CD4-positive, alpha-beta T cell treated with Interleukin-1 beta for 1 hour (primary cell): ENCODE results near the gene NR2C2.
"Not testable (repeated sequence)": the region's sequence is repeated elsewhere in the genome, so short reads cannot be mapped to it uniquely, and the experiment has no call there.

Source experiments
- DNase-seq, 2 donors: peaks; one replicate each; pipeline ENCODE4 v3.0.0-alpha.2; 2020 to 2022

The NR2C2 gene

GRCh38 chr3:14962762-14963161 is 15.4 kb downstream of the NR2C2 start:
- no peak for DNase-seq

DNA sequence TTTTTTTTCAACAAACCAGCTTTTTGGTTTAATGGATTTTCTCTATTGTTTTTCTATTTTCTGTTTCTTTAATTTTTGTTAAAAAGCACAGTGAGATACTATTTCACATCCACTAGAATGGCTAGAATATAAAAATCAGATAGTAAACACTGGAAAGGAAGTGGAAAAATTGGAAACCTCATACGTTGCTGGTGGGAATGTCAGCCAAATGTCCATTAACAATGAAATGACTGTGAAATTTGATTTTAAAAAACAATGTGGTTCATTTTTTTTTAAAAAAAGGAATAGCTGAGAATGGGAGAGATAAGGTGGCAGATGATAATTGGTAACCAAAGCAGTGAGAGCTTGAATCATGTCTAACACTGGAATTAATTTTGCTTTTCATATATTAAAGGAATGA is 19.9 kb downstream of the NR2C2 start:
- DNase-seq: no peak

GRCh38 chr3:14969671-14970070 is 22.3 kb downstream of the NR2C2 start:
- DNase-seq: no peak

DNA sequence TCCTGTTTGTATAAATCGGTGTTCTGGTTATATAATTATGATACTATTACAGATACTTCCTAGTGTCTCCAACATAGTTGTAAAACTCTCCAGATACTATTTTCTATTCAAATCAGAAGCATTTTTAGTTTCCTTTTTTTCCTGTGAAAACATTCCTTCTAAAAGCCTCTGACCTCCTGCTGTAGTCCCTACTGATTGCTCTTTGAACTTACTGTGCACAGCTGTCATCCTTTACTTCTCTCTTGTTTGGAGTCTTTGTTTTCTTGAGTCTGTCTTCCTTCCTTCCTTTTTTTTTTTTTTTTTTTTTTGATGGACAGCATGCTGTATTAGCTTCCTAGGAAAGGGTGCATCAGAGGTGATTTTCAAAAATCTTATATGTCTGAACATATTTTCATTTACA is 28.9 kb downstream of the NR2C2 start:
- DNase-seq: no peak

- DNase-seq: no peak
These were observed 33.3 kb downstream of the NR2C2 start for GRCh38 chr3:14980689-14981088.

DNA sequence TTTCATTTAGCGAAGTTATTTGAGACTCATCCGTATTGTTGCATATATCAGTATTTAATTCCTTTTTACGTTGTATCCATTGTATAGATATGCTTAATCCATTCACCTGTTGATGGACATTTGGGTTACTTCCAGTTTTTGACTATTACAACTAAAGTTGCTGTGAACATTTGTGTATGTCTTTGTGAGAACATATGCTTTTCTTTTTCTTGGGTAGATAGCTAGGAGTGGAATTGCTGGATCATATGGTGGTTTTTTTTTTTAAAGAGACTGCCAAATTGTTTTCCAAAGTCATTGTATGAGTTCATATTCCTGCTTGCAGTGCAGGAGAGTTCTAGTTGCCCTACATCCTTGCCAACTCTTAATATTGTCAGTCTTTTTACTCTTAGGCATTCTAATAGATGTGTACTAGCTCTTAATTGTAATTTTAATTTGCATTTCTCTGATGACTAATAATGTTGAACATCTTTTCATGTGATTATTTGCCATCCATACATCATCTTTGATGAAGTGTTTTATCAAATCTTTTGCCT is 37.3 kb downstream of the NR2C2 start:
- no peak for DNase-seq

DNA sequence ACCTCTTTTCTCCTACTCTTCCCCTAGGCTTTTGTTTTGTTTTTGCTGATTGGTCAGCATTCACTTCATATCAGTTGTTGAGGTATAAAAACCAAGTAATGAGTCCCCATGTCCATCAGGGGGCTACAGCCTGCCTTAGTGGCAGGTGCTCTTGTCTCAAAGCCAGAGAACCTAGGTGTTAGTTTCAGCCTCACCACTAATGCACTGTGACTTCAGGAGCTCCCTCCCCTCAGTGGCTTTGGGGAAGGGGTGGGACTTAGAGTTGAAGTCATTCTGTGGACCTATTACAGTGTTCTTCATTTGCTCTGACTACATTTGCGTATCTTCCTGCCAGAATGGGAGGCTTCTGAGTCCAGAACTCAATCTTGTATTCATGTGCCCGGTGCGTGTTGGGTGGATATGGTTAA is 41.6 kb downstream of the NR2C2 start:
- peak; percentile 18 to 47 for DNase-seq

- DNase-seq: no peak
These were observed 42.8 kb downstream of the NR2C2 start for GRCh38 chr3:14989943-14990779.

DNA sequence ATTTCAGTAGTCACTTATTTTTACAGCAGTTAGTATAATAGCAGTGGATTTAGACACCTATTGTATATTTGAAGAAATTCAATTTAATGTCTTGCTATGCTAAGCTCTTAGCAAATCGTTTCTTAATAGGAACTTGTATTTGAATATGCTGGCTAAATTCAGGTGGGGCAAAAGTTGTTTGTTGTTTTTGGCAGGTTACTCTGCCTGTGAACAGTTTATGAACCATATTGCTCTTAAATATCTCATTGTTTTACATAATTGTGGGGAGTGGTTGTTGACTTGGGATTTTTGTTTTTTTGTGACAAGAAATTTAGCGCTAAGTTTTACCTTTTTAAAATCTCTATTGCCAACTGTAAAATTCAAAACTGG is 43.4 kb downstream of the NR2C2 start:
- DNase-seq: no peak

DNA sequence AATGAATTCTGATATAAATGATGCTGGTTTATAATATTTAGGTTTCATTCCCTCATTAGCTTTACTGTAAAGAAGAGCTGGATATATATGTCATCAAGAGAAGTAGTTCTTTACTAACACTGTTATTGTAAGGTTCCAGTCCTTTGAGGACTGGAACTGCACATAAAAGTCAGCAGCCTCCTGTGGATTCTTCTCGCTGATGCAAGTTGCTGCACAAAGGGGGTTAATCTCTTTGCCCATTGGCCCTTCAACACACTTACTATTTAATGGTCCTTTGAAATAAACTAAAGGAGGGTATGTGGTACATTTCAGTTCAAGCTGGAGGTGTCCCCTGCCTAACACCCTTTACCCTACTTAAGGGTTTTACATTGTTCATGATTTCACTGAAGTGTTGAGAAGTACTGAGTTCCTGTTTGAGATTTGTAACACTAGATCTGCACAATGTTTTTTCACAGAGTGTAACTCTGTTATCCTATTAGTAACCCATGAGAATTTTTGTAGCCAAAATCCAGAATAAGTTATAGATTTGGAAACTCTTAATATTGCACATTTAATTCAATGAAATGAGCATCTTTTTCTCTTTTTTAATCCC is 43.9 kb downstream of the NR2C2 start:
- no peak for DNase-seq

DNA sequence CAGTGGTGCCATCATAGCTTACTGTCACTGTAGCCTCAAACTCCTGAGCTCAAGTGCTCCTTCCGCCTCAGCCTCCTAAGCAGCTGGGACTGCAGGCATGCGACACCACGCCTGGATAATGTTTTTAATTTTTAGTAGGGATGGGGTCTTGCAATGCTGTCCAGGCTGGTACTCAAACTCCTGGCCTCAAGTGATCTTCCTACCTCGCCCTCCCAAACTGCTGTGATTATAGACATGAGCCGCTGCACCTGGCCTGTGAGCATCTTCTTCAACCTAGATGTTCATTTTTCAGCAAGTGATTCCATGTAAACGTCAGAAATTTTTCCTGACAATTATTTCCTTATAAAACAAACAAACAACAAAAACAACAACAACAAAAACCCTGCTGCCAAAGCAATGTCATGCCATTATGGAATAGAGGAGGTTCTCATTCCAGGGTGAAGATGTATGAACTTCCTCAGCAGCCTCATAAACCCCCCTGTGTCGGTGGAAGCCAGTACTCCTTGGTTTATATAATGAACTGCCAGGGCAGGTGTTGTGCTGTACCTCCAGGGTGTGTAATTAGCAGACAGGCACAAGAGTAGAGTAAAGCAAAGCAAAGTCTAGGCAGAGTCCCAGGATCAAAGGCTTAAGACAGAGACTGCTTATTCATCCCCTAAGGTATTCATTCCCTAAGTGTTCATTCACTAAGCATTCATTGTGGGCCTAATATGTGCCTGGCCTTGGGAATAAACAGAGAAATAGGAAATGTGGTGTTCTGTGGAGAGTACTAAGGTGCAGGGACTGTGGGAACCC is 44.6 kb downstream of the NR2C2 start:
- no peak for DNase-seq

GRCh38 chr3:14997941-14998340 is 50.6 kb downstream of the NR2C2 start:
- no peak for DNase-seq

GRCh38 chr3:14999182-14999581 is 51.8 kb downstream of the NR2C2 start:
- not testable (repeated sequence) for DNase-seq

- DNase-seq: no peak
These were observed 60.3 kb downstream of the NR2C2 start for GRCh38 chr3:15007681-15008141.

- DNase-seq: no peak
These were observed 61.8 kb downstream of the NR2C2 start for GRCh38 chr3:15009167-15009566.

- DNase-seq: no peak
These were observed 63.3 kb downstream of the NR2C2 start for GRCh38 chr3:15010664-15011063.

- DNase-seq: no peak
These were observed 63.8 kb downstream of the NR2C2 start for GRCh38 chr3:15011174-15011573.

- DNase-seq: no peak
These were observed 67.4 kb downstream of the NR2C2 start for GRCh38 chr3:15014606-15015328.

DNA sequence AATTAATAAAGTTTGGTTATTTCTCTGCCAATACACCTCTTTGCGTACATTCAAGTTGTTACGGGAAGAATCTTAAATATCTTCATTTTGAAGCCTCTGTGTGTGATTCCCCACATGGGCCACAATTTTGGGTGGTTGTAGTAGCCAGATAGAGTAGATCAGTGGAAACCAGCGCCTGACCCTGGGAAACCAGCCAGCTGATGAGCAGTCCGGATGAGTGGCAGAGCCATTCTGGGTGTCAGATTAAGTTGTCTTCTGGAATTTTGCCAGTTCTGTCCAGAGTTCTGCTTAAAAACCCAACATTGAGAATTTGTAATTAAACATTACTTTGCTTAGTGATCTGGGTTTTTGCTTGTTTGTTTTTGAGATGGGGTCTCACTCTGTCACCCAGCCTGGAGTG is 68.1 kb downstream of the NR2C2 start:
- no peak for DNase-seq

DNA sequence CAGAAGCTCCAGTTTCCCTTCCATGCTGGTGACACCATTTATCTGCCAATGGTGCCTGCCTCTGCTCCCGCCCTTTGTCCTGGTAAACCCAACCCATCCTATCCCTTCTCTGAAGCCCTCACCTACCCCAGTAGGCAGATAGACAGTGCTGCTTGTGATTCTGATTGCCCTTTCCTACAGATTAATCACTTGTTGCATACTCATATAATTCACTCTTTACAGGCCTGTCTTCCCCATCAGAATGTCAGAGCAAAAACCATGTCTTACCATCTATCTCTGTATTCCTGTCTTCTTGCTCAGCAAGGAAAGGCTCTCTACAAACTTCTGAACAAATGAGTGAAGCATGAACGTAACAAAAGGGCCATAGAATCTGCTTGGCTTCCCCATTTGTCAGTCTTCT is 69.8 kb downstream of the NR2C2 start:
- no peak for DNase-seq

- no peak for DNase-seq
These were observed 75.9 kb downstream of the NR2C2 start for GRCh38 chr3:15023249-15023648.

DNA sequence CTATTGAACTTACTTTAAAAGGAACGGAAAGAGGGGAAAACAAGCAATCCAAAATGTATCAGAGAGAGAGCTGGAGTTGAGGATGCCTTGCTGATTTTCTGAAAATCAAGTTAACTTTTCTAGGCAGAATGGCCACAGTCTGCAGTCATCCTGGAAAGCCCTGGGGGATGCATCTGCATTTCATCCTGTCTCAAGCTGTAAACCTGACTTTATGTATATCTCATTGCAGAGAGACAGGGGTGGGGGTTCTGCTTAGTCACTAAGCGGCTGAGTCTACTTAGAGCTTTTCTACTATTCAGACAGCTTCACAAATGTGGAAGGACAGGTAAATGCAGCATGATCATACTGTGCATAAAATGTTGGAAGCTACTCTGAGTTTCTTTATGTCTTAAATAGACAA is 76.3 kb downstream of the NR2C2 start:
- no peak for DNase-seq

DNA sequence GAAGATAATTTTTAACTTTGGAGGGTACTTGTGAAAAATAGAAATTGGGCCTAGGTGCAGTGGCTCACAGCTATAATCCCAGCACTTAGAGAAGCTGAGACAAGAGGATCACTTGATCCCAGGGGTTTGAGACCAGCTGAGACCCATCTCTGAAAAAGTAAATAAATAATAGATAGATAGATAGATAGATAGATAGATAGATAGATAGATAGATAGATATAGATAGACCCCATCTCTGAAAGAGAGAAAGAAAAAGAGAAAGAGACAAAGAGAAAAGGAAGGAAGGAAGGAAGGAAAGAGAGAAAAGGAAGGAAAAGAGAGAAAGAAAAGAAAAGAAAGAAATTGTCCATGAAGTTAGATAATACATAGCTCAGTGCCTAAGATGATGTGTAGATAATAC is 82.2 kb downstream of the NR2C2 start:
- DNase-seq: no peak
